NCI-H2227 treated with DMSO at 0.1 percent for 48 hours (cell line): ENCODE data around the gene SLC30A10.
"Not testable (repeated sequence)": the region's sequence is repeated elsewhere in the genome, so short reads cannot be mapped to it uniquely, and the experiment has no call there.

ENCODE experiments used
- DNase-seq: peaks from one replicate; lab custom pipeline; 2025; lab: John Stamatoyannopoulos, UW

The SLC30A10 gene

GRCh38 chr1:219927956-219928790, at the start of gene SLC30A10:
SLC30A10 (minus strand) TSS chr1:219928557; CDS start chr1:219928440, 117 bp downstream.
- peak; percentile 20 for DNase-seq

- no peak for DNase-seq
Observed at GRCh38 chr1:219973213-219973612, 44.9 kb upstream of the SLC30A10 start.

GRCh38 chr1:219967361-219967760, 39.0 kb upstream of the SLC30A10 start:
- no peak for DNase-seq

GRCh38 chr1:219966071-219966349, 37.7 kb upstream of the SLC30A10 start:
- no peak for DNase-seq

- DNase-seq, result no peak
Observed at GRCh38 chr1:219965285-219966070, 37.1 kb upstream of the SLC30A10 start.

GRCh38 chr1:219963432-219963831, 35.1 kb upstream of the SLC30A10 start:
- DNase-seq, result no peak

GRCh38 chr1:219961684-219962083, 33.3 kb upstream of the SLC30A10 start:
- DNase-seq, result no peak

GRCh38 chr1:219959540-219960203, 31.3 kb upstream of the SLC30A10 start:
- no peak for DNase-seq

GRCh38 chr1:219958875-219959417, 30.6 kb upstream of the SLC30A10 start:
- DNase-seq, result no peak

- no peak for DNase-seq
Observed at GRCh38 chr1:219954736-219955421, 26.5 kb upstream of the SLC30A10 start.

GRCh38 chr1:219954052-219954451, 25.7 kb upstream of the SLC30A10 start:
- DNase-seq, result no peak

- no peak for DNase-seq
Observed at GRCh38 chr1:219952361-219952760, 24.0 kb upstream of the SLC30A10 start.

- DNase-seq, result not testable (repeated sequence)
Observed at GRCh38 chr1:219949227-219949626, 20.9 kb upstream of the SLC30A10 start.

GRCh38 chr1:219948766-219949165, 20.4 kb upstream of the SLC30A10 start:
- not testable (repeated sequence) for DNase-seq

- DNase-seq, result no peak
Observed at GRCh38 chr1:219945795-219946194, 17.4 kb upstream of the SLC30A10 start.

GRCh38 chr1:219941179-219942118, 13.1 kb upstream of the SLC30A10 start:
- no peak for DNase-seq

GRCh38 chr1:219940707-219941106, 12.3 kb upstream of the SLC30A10 start:
- no peak for DNase-seq

- DNase-seq, result no peak
Observed at GRCh38 chr1:219938706-219939105, 10.3 kb upstream of the SLC30A10 start.

GRCh38 chr1:219933763-219934162, 5.4 kb upstream of the SLC30A10 start:
- DNase-seq, result not testable (repeated sequence)

GRCh38 chr1:219931033-219931432, 2.7 kb upstream of the SLC30A10 start:
- DNase-seq, result peak; percentile 11

- DNase-seq, result no peak
Observed at GRCh38 chr1:219928791-219929118, 398 bp upstream of the SLC30A10 start.
